Spinal cord (tissue), 10 donors: Measurements from ENCODE around the gene GREM2. TPM values are rescaled to one million over a fixed set of nuclear protein-coding genes. Genes with fewer than 3 reads are reported as not detected.

Experiments used
- DNase-seq, 6 donors: peaks; one replicate each; pipeline versions ENCODE4 v3.0.0 to v3.0.0-alpha.2; 2013 to 2015; ENCODE audit warnings: low spot score in 6 of 6, low read depth in 4 of 6
- H3K27ac ChIP-seq: one replicate; pipeline ENCODE4 v1.5.1; 2013; ENCODE audit warnings: low read depth, low read length, control low read depth
- H3K27me3 ChIP-seq: one replicate; pipeline ENCODE4 v1.6.1; 2013; ENCODE audit warnings: low read length; ENCODE audit not compliant: control insufficient read depth, insufficient read depth
- H3K36me3 ChIP-seq: one replicate; pipeline ENCODE4 v1.6.1; 2013; ENCODE audit warnings: low read length; ENCODE audit not compliant: control insufficient read depth, insufficient read depth
- H3K4me1 ChIP-seq: one replicate; pipeline ENCODE4 v1.6.1; 2013; ENCODE audit warnings: low read length; ENCODE audit not compliant: control insufficient read depth, insufficient read depth
- H3K4me3 ChIP-seq: one replicate; pipeline ENCODE4 v1.5.1; 2013; ENCODE audit warnings: low read depth, low read length, control low read depth
- H3K9me3 ChIP-seq: one replicate; pipeline ENCODE4 v1.6.1; 2013; ENCODE audit warnings: low read length; ENCODE audit not compliant: control insufficient read depth, insufficient read depth
- WGBS: methylation state at CpG from one replicate; pipeline ENCODE4 v1.1.5; 2013; ENCODE audit warnings: missing lambda C conversion rate; ENCODE audit not compliant: insufficient coverage; 5-methylcytosine and 5-hydroxymethylcytosine counted together
- polyA plus RNA-seq, 2 donors: library from polyadenylated mRNA; unstranded; fragments of 120-200 nt; gene quantifications; one replicate each; pipeline ENCODE4 v1.2.1, GENCODE V29; 2013; ENCODE audit not compliant: insufficient read length in 2 of 2
- total RNA-seq, 2 donors: library from RNA; depleted of rRNA in 1 of 2; stranded (reverse); fragments of 120-200 nt in 1 of 2; fragments of >200 nt in 1 of 2; gene quantifications; one replicate each; pipeline versions ENCODE4 v1.2.3 to v1.2.4, GENCODE V29; 2013 to 2014
- donor health status: healthy.

The GREM2 gene
- total and polyA plus RNA-seq, 4 donors = 1.3 to 10.9 (median 8.5) TPM

- Histone ChIP-seq H3K27ac (no peak overlapping the region), H3K36me3 (no peaks in the 10 kb centered on the region), H3K4me1 (no peaks in the 10 kb centered on the region), H3K9me3 (no peaks in the 10 kb centered on the region), H3K27me3 (no peaks in the 10 kb centered on the region), H3K4me3 (no peak overlapping the region)
- DNase-seq = no peak
- WGBS = 93% methylated on average over 3 of the region's 6 CpGs
Measured at GRCh38 chr1:240644732-240645131, 32.8 kb upstream of the GREM2 start.

GRCh38 chr1:240635466-240636256 lies 23.7 kb upstream of the GREM2 start:
- peak in 1 of 6 donors; percentile 50 for DNase-seq
- H3K27ac ChIP-seq = no peak overlapping the region
- 82% methylated on average over 5 of the region's 16 CpGs for WGBS
- no peaks in the 10 kb centered on the region for H3K9me3 ChIP-seq
- no peak overlapping the region for H3K4me3 ChIP-seq
- H3K4me1 ChIP-seq = no peaks in the 10 kb centered on the region
- H3K27me3 ChIP-seq = no peaks in the 10 kb centered on the region
- no peaks in the 10 kb centered on the region for H3K36me3 ChIP-seq

GRCh38 chr1:240630409-240630808 lies 18.5 kb upstream of the GREM2 start:
- H3K27ac ChIP-seq = no peak overlapping the region
- H3K27me3 ChIP-seq = no peaks in the 10 kb centered on the region
- no peaks in the 10 kb centered on the region for H3K4me1 ChIP-seq
- H3K9me3 ChIP-seq = no peaks in the 10 kb centered on the region
- no peaks in the 10 kb centered on the region for H3K36me3 ChIP-seq
- WGBS = 33% methylated on average over 2 of the region's 5 CpGs
- DNase-seq = no peak
- no peak overlapping the region for H3K4me3 ChIP-seq

- Histone ChIP-seq H3K4me3 (no peak overlapping the region), H3K9me3 (no peaks in the 10 kb centered on the region), H3K36me3 (no peaks in the 10 kb centered on the region), H3K4me1 (no peaks in the 10 kb centered on the region), H3K27me3 (peaks cover 2% of the 10 kb centered on the region), H3K27ac (no peak overlapping the region)
- WGBS = 100% methylated on average over 2 of the region's 2 CpGs
- DNase-seq = no peak
Measured at GRCh38 chr1:240621249-240621648, 9.3 kb upstream of the GREM2 start.

- Histone ChIP-seq H3K4me1 (no peaks in the 10 kb centered on the region), H3K4me3 (no peak overlapping the region), H3K27ac (no peak overlapping the region), H3K36me3 (no peaks in the 10 kb centered on the region), H3K9me3 (no peaks in the 10 kb centered on the region), H3K27me3 (peaks cover 2% of the 10 kb centered on the region)
- 44% methylated on average over 11 of the region's 19 CpGs for WGBS
- peak in 1 of 6 donors; percentile 50 for DNase-seq
Measured at GRCh38 chr1:240619906-240620621, 8.1 kb upstream of the GREM2 start.

- WGBS = 91% methylated on average over 3 of the region's 5 CpGs
- no peak for DNase-seq
- H3K27me3 ChIP-seq = peaks cover 2% of the 10 kb centered on the region
- H3K36me3 ChIP-seq = no peaks in the 10 kb centered on the region
- H3K9me3 ChIP-seq = no peaks in the 10 kb centered on the region
- H3K4me1 ChIP-seq = no peaks in the 10 kb centered on the region
- no peak overlapping the region for H3K27ac ChIP-seq
- no peak overlapping the region for H3K4me3 ChIP-seq
Measured at GRCh38 chr1:240619357-240619756, 7.4 kb upstream of the GREM2 start.

GRCh38 chr1:240618946-240619345 lies 7.0 kb upstream of the GREM2 start:
- no peaks in the 10 kb centered on the region for H3K9me3 ChIP-seq
- no CpG with 5 or more reads among the region's 4 CpGs for WGBS
- peaks cover 2% of the 10 kb centered on the region for H3K27me3 ChIP-seq
- DNase-seq = no peak
- no peaks in the 10 kb centered on the region for H3K36me3 ChIP-seq
- no peak overlapping the region for H3K4me3 ChIP-seq
- no peaks in the 10 kb centered on the region for H3K4me1 ChIP-seq
- H3K27ac ChIP-seq = no peak overlapping the region

GRCh38 chr1:240616018-240616417 lies 4.1 kb upstream of the GREM2 start:
- DNase-seq = no peak
- no peaks in the 10 kb centered on the region for H3K9me3 ChIP-seq
- no peak overlapping the region for H3K27ac ChIP-seq
- peaks cover 6% of the 10 kb centered on the region for H3K27me3 ChIP-seq
- H3K4me3 ChIP-seq = no peak overlapping the region
- no peaks in the 10 kb centered on the region for H3K36me3 ChIP-seq
- 87% methylated on average over 3 of the region's 4 CpGs for WGBS
- H3K4me1 ChIP-seq = no peaks in the 10 kb centered on the region

GRCh38 chr1:240613356-240614142 lies 1.6 kb upstream of the GREM2 start:
- H3K27ac ChIP-seq = no peak overlapping the region
- H3K36me3 ChIP-seq = no peaks in the 10 kb centered on the region
- no peak overlapping the region for H3K4me3 ChIP-seq
- no peaks in the 10 kb centered on the region for H3K4me1 ChIP-seq
- DNase-seq = peak in 1 of 6 donors; percentile 15
- WGBS = 80% methylated on average over 1 of the region's 5 CpGs
- H3K27me3 ChIP-seq = peaks cover 4% of the 10 kb centered on the region
- H3K9me3 ChIP-seq = no peaks in the 10 kb centered on the region
